Spleen (tissue), 11 donors: ENCODE measurements around the gene FMN2. TPM values are rescaled to one million over a fixed set of nuclear protein-coding genes. Genes with fewer than 3 reads are reported as not detected.

ENCODE experiments used
- DNase-seq: peaks from one replicate; pipeline ENCODE4 v3.0.0-alpha.2; 2020
- H3K27ac ChIP-seq, 8 donors: fragments of 200-600 bp; sonication (generic) in 7 of 8; 1 replicate in 4 of 8; 2 replicates in 4 of 8; pipeline versions ENCODE4 v1.5.0 to v1.8.0; 2016 to 2021; ENCODE audit warnings: inconsistent platforms in 4 of 8, mild to moderate bottlenecking in 4 of 8, moderate library complexity in 1 of 8
- H3K27me3 ChIP-seq, 7 donors: fragments of 200-600 bp; sonication (generic) in 6 of 7; replicated peaks in 1 of 7; 1 replicate in 4 of 7; 2 replicates in 3 of 7; pipeline versions ENCODE4 v1.5.0 to v1.8.0; 2016 to 2021; ENCODE audit warnings: inconsistent platforms in 3 of 7, mild to moderate bottlenecking in 1 of 7
- H3K36me3 ChIP-seq, 6 donors: fragments of 200-600 bp; sonication (generic) in 5 of 6; 1 replicate in 4 of 6; 2 replicates in 2 of 6; pipeline versions ENCODE4 v1.5.0 to v1.8.0; 2016 to 2021; ENCODE audit warnings: inconsistent platforms in 2 of 6
- H3K4me1 ChIP-seq, 6 donors: fragments of 200-600 bp; sonication (generic) in 5 of 6; 1 replicate in 3 of 6; 2 replicates in 3 of 6; pipeline versions ENCODE4 v1.5.0 to v1.8.0; 2016 to 2021; ENCODE audit warnings: inconsistent platforms in 3 of 6
- H3K4me3 ChIP-seq, 8 donors: fragments of 200-600 bp; sonication (generic) in 7 of 8; 1 replicate in 4 of 8; 2 replicates in 4 of 8; pipeline versions ENCODE4 v1.5.0 to v1.8.0; 2016 to 2021; ENCODE audit warnings: inconsistent platforms in 4 of 8, mild to moderate bottlenecking in 4 of 8, moderate library complexity in 2 of 8
- H3K9me3 ChIP-seq, 8 donors: fragments of 200-600 bp; sonication (generic) in 7 of 8; 1 replicate in 4 of 8; 2 replicates in 4 of 8; pipeline versions ENCODE4 v1.5.0 to v1.8.0; 2016 to 2021; ENCODE audit warnings: inconsistent platforms in 4 of 8
- CTCF ChIP-seq, 11 experiments: fragments of 200-600 bp in 7 of 11; fragments of 450-650 bp in 4 of 11; sonication (generic) in 4 of 11; IDR thresholded peaks in 8 of 11; conservative IDR thresholded peaks in 3 of 11; 1 replicate in 7 of 11; 2 replicates in 4 of 11; pipeline versions ENCODE4 v1.4.0 to v1.8.0; 2016 to 2021; ENCODE audit warnings: antibody characterized with exemption in 11 of 11, inconsistent platforms in 4 of 11, mild to moderate bottlenecking in 1 of 11
- POLR2A ChIP-seq, 3 donors: fragments of 450-650 bp; IDR thresholded peaks; one replicate each; pipeline ENCODE4 v1.5.1; 2017; ENCODE audit warnings: antibody characterized with exemption in 3 of 3, mild to moderate bottlenecking in 1 of 3
- POLR2AphosphoS5 ChIP-seq, 3 donors: sonication (generic); formaldehyde crosslinking; IDR thresholded peaks; one replicate each; pipeline ENCODE4 v1.5.1; 2017; ENCODE audit warnings: antibody characterized with exemption in 3 of 3
- WGBS, 5 donors: extraction: QIAGEN DNeasy Blood & Tissue Kit in 3 of 5; methylation state at CpG; one replicate each; pipeline versions ENCODE4 v1.1.5 to v1.1.7; 2013 to 2018; 5-methylcytosine and 5-hydroxymethylcytosine counted together
- intact Hi-C: fragments of 100-400 bp; cut with DNase I; formaldehyde crosslinking; loops from one replicate; pipeline ENCODE4 v1.15.0; 2023; ENCODE audit warnings: low total_unique reads
- polyA plus RNA-seq, 3 donors: library from polyadenylated mRNA; stranded (reverse); fragments of 200-250 nt; gene quantifications; one replicate each; pipeline ENCODE4 v1.2.1, GENCODE V29; 2013
- total RNA-seq, 7 donors: library from RNA; depleted of rRNA in 3 of 7; stranded (reverse); fragments of >200 nt in 3 of 7; fragmentation: NEBNext Ultra II Directional in 4 of 7; extraction: Animal tissue kit (Norgen Biotek cat#: 25700) in 4 of 7; gene quantifications; one replicate each; pipeline versions ENCODE4 v1.1.0 to v1.2.1, GENCODE V29; 2016 to 2021
- donor health status: healthy with polysubstance abuse.
- donor health status: DM: no; HTN: no; CAD: no; lungs with moderate emphysema.
- donor health status: DM: no; HTN: no; CAD: no.
- donor health status: Bipolar disorder and iron deficiency.
- donor health status: healthy.
- donor health status: DM: no; HTN: no; CAD: no.
- donor health status: DM: yes; HTN: yes; CAD: no.

The FMN2 gene
- total and polyA plus RNA-seq, 10 donors, result 0.04 to 0.24 (median 0.12) TPM; not detected in 6

DNA sequence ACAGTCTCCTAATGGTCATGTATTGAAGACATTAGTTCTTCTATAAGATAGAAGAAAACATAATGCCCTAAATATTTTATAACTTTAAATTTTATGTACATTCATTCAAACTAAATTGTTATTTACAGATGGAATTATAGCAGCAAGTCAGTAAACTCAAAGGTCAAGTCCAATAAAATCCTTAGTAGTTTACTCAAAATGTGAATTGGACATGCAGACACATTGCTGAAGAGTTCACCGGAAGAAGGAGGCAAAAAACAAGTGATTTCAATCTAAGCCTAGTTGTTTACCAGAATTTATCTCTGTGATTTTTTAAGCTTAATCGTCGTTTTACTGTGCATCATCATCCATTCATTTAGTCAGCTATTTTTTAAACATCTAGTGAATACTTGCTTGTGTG lies 370.6 kb downstream of the FMN2 start:
- no peaks in the 10 kb centered on the region for H3K9me3 ChIP-seq
- H3K27ac ChIP-seq, result no peak overlapping the region
- H3K27me3 ChIP-seq, result no peaks in the 10 kb centered on the region
- intact Hi-C loops, result no loop called here
- H3K4me1 ChIP-seq, result no peaks in the 10 kb centered on the region
- 76 to 86% (median 81%) methylated on average over 3 of the region's 3 CpGs for WGBS, 5 donors
- no peaks in the 10 kb centered on the region for H3K36me3 ChIP-seq
- TF ChIP-seq CTCF (IDR thresholded peaks at IDR 0.05 in 8 of 11, conservative IDR thresholded peaks at IDR 0.05 in 3 of 11) (no peak), POLR2AphosphoS5 (IDR thresholded peaks at IDR 0.05) (no peak), POLR2A (IDR thresholded peaks at IDR 0.05) (no peak)
- no peak for DNase-seq
- H3K4me3 ChIP-seq, result no peak overlapping the region

DNA sequence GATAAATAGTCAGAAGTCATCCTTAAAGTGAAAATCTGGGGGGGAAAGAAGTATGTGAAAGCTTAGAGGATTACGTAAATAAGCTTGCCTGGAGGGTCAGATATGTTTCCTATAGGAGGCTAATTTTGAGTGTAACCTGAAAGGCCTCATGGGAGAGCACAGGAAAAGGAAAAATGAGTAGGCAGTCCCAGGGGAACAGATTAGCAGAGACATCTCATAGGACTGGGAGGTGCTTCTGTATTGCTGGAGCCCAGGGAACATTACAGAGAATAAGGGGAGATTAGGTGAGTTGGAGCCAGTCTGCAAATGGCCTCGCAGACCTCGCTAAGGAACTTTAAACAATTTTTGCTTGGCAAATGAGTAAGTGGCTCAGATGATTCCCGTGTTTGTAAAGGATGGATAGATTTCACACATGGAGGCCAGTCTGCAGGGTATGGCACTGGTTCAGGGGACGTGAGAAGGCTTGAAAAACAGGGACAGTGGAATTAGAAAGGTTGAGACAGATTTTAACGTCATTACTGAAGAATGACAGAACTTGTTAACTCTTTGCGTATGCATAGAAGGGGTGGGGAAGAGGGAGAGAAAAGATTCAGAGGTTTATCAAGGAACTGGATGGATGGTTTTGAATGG lies 371.2 kb downstream of the FMN2 start:
- no peaks in the 10 kb centered on the region for H3K9me3 ChIP-seq
- DNase-seq, result no peak
- WGBS, 5 donors, result 77 to 81% (median 78%) methylated on average over 7 of the region's 7 CpGs
- intact Hi-C loops, result no loop called here
- H3K4me1 ChIP-seq, result no peaks in the 10 kb centered on the region
- H3K27me3 ChIP-seq, result no peaks in the 10 kb centered on the region
- no peak overlapping the region for H3K27ac ChIP-seq
- TF ChIP-seq CTCF (IDR thresholded peaks at IDR 0.05 in 8 of 11, conservative IDR thresholded peaks at IDR 0.05 in 3 of 11) (no peak), POLR2A (IDR thresholded peaks at IDR 0.05) (no peak), POLR2AphosphoS5 (IDR thresholded peaks at IDR 0.05) (no peak)
- H3K36me3 ChIP-seq, result no peaks in the 10 kb centered on the region
- no peak overlapping the region for H3K4me3 ChIP-seq

DNA sequence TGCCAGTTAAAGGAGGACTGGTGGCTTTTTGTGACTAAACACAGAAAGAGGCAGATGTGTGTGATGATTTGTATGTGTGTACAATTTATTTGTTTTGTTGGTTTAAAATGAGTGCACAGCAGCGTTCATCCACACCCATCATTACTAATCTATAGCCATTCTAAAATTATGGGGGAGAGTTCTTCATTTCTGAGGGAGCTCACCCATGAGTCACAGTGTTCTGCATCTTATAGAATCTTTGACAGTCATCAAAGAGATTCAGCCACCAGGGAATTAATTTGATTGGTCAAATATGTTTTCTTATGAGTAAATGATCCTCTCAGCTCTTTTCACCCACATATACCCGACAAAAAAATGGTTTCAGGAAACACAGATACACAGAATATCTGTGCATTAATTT lies 372.4 kb downstream of the FMN2 start:
- no peaks in the 10 kb centered on the region for H3K9me3 ChIP-seq
- no peaks in the 10 kb centered on the region for H3K27me3 ChIP-seq
- H3K4me3 ChIP-seq, result no peak overlapping the region
- 70 to 84% (median 72%) methylated on average over 2 of the region's 2 CpGs for WGBS, 5 donors
- intact Hi-C loops, result no loop called here
- TF ChIP-seq POLR2A (IDR thresholded peaks at IDR 0.05) (no peak), POLR2AphosphoS5 (IDR thresholded peaks at IDR 0.05) (no peak), CTCF (IDR thresholded peaks at IDR 0.05 in 8 of 11, conservative IDR thresholded peaks at IDR 0.05 in 3 of 11) (no peak)
- no peak overlapping the region for H3K27ac ChIP-seq
- no peaks in the 10 kb centered on the region for H3K36me3 ChIP-seq
- DNase-seq, result no peak
- no peaks in the 10 kb centered on the region for H3K4me1 ChIP-seq

DNA sequence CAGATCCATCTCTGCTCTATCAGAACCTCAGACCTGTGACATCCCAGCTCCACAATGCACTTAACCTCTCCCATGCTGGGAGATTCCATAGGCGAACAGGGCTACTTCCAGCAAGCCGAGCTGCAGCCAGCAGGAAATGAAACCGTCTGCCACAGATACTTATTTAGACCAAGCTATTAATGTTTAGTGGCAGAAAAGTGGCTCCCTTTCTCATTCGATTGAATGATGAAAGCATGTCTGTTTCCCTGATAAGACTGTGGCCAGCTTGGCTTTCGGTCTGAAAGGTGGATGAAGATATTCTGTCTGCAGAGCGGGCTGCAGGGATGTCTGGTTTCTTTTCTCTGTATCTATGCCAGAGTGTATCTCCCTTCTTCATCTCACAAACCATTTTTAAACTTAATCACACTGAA lies 373.9 kb downstream of the FMN2 start:
- no peak for TF ChIP-seq POLR2A (IDR thresholded peaks at IDR 0.05)
- TF ChIP-seq CTCF (IDR thresholded peaks at IDR 0.05 in 8 of 11, conservative IDR thresholded peaks at IDR 0.05 in 3 of 11), result no peak
- TF ChIP-seq POLR2AphosphoS5 (IDR thresholded peaks at IDR 0.05), result no peak
- intact Hi-C loops, result no loop called here
- H3K4me3 ChIP-seq, result no peak overlapping the region
- no peaks in the 10 kb centered on the region for H3K9me3 ChIP-seq
- no peak overlapping the region for H3K27ac ChIP-seq
- no peaks in the 10 kb centered on the region for H3K36me3 ChIP-seq
- H3K27me3 ChIP-seq, result no peaks in the 10 kb centered on the region
- no peak for DNase-seq
- 17 to 33% (median 30%) methylated on average over 6 of the region's 6 CpGs for WGBS, 5 donors
- no peaks in the 10 kb centered on the region for H3K4me1 ChIP-seq
